Panc1 (cell line): ENCODE data around the gene GYG2.

ENCODE experiments used
- POLR2AphosphoS5 ChIP-seq: IDR thresholded peaks from 2 replicates; pipeline ENCODE4 v1.6.1; 2012; ENCODE audit warnings: mild to moderate bottlenecking, low read depth, low read length, moderate library complexity
- TF ChIP-seq, protein P1 (sequence below): fragments of 450-650 bp; IDR thresholded peaks from 2 replicates; pipeline ENCODE4 v1.5.1; 2017; ENCODE audit warnings: mild to moderate bottlenecking
- TF ChIP-seq, protein P2 (sequence below), 2 experiments: IDR thresholded peaks; 2 replicates each; pipeline ENCODE4 v1.6.1; 2011 to 2012; ENCODE audit warnings: low read depth in 2 of 2, control low read depth in 1 of 2, low read length in 1 of 2, mild to moderate bottlenecking in 1 of 2, moderate library complexity in 1 of 2; ENCODE audit not compliant: insufficient read depth in 1 of 2

DNA sequence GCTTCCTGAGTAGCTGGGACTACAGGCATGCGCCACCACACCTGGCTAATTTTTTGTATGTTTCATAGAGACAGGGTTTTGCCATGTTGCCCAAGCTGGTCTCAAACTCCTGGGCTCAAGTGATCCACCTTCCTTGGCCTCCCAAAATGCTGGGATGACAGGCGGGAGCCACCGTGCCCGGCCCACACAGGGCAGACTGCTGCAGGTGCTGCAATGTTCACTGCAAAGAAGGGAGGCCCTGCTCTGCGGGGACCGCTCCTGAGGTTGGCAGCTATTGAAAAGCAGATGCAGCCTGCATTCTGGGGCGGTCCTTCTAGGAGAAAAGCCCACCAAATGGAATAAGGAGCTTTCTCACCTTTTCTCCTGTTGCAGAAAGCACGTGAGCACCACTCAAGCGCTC, 95.4 kb downstream of the GYG2 start:
- TF ChIP-seq, protein P1, sequence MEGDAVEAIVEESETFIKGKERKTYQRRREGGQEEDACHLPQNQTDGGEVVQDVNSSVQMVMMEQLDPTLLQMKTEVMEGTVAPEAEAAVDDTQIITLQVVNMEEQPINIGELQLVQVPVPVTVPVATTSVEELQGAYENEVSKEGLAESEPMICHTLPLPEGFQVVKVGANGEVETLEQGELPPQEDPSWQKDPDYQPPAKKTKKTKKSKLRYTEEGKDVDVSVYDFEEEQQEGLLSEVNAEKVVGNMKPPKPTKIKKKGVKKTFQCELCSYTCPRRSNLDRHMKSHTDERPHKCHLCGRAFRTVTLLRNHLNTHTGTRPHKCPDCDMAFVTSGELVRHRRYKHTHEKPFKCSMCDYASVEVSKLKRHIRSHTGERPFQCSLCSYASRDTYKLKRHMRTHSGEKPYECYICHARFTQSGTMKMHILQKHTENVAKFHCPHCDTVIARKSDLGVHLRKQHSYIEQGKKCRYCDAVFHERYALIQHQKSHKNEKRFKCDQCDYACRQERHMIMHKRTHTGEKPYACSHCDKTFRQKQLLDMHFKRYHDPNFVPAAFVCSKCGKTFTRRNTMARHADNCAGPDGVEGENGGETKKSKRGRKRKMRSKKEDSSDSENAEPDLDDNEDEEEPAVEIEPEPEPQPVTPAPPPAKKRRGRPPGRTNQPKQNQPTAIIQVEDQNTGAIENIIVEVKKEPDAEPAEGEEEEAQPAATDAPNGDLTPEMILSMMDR = no peak
- no peak for TF ChIP-seq POLR2AphosphoS5
- TF ChIP-seq, protein P2, sequence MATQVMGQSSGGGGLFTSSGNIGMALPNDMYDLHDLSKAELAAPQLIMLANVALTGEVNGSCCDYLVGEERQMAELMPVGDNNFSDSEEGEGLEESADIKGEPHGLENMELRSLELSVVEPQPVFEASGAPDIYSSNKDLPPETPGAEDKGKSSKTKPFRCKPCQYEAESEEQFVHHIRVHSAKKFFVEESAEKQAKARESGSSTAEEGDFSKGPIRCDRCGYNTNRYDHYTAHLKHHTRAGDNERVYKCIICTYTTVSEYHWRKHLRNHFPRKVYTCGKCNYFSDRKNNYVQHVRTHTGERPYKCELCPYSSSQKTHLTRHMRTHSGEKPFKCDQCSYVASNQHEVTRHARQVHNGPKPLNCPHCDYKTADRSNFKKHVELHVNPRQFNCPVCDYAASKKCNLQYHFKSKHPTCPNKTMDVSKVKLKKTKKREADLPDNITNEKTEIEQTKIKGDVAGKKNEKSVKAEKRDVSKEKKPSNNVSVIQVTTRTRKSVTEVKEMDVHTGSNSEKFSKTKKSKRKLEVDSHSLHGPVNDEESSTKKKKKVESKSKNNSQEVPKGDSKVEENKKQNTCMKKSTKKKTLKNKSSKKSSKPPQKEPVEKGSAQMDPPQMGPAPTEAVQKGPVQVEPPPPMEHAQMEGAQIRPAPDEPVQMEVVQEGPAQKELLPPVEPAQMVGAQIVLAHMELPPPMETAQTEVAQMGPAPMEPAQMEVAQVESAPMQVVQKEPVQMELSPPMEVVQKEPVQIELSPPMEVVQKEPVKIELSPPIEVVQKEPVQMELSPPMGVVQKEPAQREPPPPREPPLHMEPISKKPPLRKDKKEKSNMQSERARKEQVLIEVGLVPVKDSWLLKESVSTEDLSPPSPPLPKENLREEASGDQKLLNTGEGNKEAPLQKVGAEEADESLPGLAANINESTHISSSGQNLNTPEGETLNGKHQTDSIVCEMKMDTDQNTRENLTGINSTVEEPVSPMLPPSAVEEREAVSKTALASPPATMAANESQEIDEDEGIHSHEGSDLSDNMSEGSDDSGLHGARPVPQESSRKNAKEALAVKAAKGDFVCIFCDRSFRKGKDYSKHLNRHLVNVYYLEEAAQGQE (IDR thresholded peaks at IDR 0.05; ENCODE audit: insufficient read depth in 1 of 2, low read depth in 2 of 2, low read length in 1 of 2) = no peak
